Loucy (cell line): ENCODE data around the gene KCTD12.

Experiments
- EZH2phosphoT487 ChIP-seq: fragments of 200-600 bp; IDR thresholded peaks from 2 replicates; pipeline ENCODE4 v1.6.1; 2018; ENCODE audit warnings: antibody characterized with exemption, mild to moderate bottlenecking, moderate library complexity, borderline replicate concordance
- TF ChIP-seq, protein P1 (sequence below): fragments of 200-600 bp; sonication (generic); conservative IDR thresholded peaks from 2 replicates; pipeline ENCODE4 v1.5.1; 2014; ENCODE audit warnings: mild to moderate bottlenecking, antibody characterized with exemption, low read length

- TF ChIP-seq, protein P1, sequence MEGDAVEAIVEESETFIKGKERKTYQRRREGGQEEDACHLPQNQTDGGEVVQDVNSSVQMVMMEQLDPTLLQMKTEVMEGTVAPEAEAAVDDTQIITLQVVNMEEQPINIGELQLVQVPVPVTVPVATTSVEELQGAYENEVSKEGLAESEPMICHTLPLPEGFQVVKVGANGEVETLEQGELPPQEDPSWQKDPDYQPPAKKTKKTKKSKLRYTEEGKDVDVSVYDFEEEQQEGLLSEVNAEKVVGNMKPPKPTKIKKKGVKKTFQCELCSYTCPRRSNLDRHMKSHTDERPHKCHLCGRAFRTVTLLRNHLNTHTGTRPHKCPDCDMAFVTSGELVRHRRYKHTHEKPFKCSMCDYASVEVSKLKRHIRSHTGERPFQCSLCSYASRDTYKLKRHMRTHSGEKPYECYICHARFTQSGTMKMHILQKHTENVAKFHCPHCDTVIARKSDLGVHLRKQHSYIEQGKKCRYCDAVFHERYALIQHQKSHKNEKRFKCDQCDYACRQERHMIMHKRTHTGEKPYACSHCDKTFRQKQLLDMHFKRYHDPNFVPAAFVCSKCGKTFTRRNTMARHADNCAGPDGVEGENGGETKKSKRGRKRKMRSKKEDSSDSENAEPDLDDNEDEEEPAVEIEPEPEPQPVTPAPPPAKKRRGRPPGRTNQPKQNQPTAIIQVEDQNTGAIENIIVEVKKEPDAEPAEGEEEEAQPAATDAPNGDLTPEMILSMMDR = no peak
- TF ChIP-seq EZH2phosphoT487 = no peak
These were observed 39.8 kb downstream of the KCTD12 start for GRCh38 chr13:76846363-76846762.
